GM04504 (cell line): ENCODE data around the gene ATP8B3.

Source experiments
- DNase-seq: peaks from one replicate; pipeline ENCODE4 v3.0.0-alpha.2; 2012; ENCODE audit warnings: low read depth

ATP8B3 gene

GRCh38 chr19:1833540-1833939 is 21.5 kb upstream of the ATP8B3 start:
- no peak for DNase-seq

- DNase-seq, result no peak
Measured at GRCh38 chr19:1832046-1832663, 20.1 kb upstream of the ATP8B3 start.

- no peak for DNase-seq
Measured at GRCh38 chr19:1830978-1831377, 18.9 kb upstream of the ATP8B3 start.

GRCh38 chr19:1830568-1830967 is 18.5 kb upstream of the ATP8B3 start:
- no peak for DNase-seq

- no peak for DNase-seq
Measured at GRCh38 chr19:1829958-1830357, 17.9 kb upstream of the ATP8B3 start.

- DNase-seq, result no peak
Measured at GRCh38 chr19:1828279-1829238, 16.5 kb upstream of the ATP8B3 start.

- no peak for DNase-seq
Measured at GRCh38 chr19:1827566-1828278, 15.6 kb upstream of the ATP8B3 start.

- DNase-seq, result no peak
Measured at GRCh38 chr19:1826557-1827521, 14.8 kb upstream of the ATP8B3 start.

- no peak for DNase-seq
Measured at GRCh38 chr19:1825909-1826556, 14.0 kb upstream of the ATP8B3 start.

- no peak for DNase-seq
Measured at GRCh38 chr19:1824252-1824622, 12.2 kb upstream of the ATP8B3 start.

- DNase-seq, result no peak
Measured at GRCh38 chr19:1823539-1824251, 11.6 kb upstream of the ATP8B3 start.

- DNase-seq, result no peak
Measured at GRCh38 chr19:1823020-1823419, 10.9 kb upstream of the ATP8B3 start.

GRCh38 chr19:1822210-1822609 is 10.1 kb upstream of the ATP8B3 start:
- DNase-seq, result no peak

- DNase-seq, result no peak
Measured at GRCh38 chr19:1819341-1820255, 7.5 kb upstream of the ATP8B3 start.

- no peak for DNase-seq
Measured at GRCh38 chr19:1818549-1819195, 6.6 kb upstream of the ATP8B3 start.

- DNase-seq, result no peak
Measured at GRCh38 chr19:1817553-1818179, 5.6 kb upstream of the ATP8B3 start.

- no peak for DNase-seq
Measured at GRCh38 chr19:1816530-1817298, 4.6 kb upstream of the ATP8B3 start.
